Measurements from ENCODE around the gene RAPH1.

Gene RAPH1

GRCh38 chr2:203347375-203347774 lies 187.7 kb downstream of the RAPH1 start:
- no peak for DNase-seq

GRCh38 chr2:203346612-203347011 lies 188.5 kb downstream of the RAPH1 start:
- DNase-seq: no peak

- DNase-seq: no peak
Measured at GRCh38 chr2:203344667-203345066, 190.4 kb downstream of the RAPH1 start.

Measured in activated naive CD4-positive, alpha-beta T cell treated with Interleukin-2 at 50 U/mL for 16 hours (primary cell).